Inflammatory macrophage (primary cell): Measurements from ENCODE around the gene EPHA6.
"Not testable (repeated sequence)": the region's sequence is repeated elsewhere in the genome, so short reads cannot be mapped to it uniquely, and the experiment has no call there.

ENCODE experiments used
- DNase-seq, 2 donors: peaks; one replicate each; pipeline ENCODE4 v3.0.0-alpha.2; 2020 to 2022

EPHA6 gene

GRCh38 chr3:97480696-97481289 lies 666.4 kb downstream of the EPHA6 start:
- not testable (repeated sequence) for DNase-seq

DNA sequence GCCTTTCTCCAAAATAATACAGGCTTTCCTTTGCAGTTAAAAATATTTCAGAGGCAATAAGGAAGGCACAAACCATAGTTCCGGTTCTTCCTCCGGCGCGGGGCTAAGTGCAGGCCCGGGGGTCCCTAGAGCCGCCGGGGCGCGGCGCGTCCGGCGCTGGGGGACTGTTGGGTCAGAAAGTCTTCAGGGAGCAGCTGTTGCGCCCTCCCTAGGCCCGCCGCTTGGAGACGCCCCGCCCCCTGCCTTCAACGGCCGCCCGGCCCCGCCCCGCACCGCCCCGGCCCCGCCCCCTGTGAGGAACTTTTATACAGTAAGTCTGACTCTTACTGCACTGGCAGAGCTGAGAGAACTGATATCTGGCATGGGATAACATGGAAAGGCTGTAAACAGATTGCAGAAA lies 667.0 kb downstream of the EPHA6 start:
- DNase-seq, result no peak

GRCh38 chr3:97485206-97485605 lies 670.8 kb downstream of the EPHA6 start:
- DNase-seq, result no peak

DNA sequence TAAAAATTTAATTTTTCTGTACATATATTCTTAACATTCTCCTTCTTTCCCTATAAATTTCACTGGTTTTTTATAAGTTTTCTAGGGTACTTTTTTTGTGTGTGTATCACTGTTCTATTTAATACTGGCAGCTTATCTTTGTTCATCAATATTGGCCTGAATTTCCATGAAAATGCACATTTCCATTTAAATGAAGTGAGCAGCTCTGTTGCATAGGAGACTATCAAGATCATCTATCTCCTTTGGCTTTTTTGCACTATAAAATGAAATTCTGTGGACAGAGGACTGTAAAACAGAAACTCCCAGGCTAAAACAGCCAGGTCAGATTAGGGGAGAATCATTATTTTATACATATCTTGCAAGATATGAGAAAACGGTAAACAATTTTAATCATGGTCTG lies 673.2 kb downstream of the EPHA6 start:
- no peak for DNase-seq

DNA sequence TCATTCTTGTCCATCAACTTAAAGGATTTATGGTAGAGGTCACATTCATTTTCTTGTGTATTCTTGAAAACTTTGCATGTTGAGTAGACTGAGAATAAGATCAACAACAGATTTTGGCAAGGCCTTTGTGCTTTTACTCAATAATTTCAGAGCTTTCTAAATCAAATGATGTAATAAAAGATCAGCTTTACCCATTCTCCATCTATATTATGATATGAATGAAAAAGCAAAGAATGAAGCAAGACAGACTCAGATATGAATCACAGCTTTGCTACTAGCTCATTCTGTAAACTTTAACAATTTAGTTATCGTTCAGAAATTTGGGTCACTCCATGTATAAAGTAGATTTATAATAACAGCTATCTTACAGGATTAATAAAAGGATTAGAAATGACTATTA lies 674.3 kb downstream of the EPHA6 start:
- no peak for DNase-seq

DNA sequence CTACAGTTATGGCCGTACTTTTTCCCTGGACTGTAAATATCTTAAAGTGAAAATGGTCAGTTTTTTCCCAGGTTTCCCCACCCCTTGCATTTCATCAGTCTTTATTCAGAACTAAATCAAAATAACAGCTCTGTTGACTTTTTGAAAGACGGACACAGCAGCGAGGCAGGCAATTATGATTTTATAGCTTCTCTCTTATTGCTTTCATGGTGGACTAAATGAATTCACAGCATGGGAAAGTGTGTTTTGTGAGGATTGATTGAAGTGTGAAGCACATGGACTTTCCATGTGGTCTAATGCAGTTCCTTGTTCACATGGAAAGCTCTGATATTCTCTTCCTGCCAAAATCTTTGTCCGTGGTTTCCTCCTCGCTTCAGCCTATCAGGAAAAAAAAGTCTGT lies 681.5 kb downstream of the EPHA6 start:
- DNase-seq, result no peak

DNA sequence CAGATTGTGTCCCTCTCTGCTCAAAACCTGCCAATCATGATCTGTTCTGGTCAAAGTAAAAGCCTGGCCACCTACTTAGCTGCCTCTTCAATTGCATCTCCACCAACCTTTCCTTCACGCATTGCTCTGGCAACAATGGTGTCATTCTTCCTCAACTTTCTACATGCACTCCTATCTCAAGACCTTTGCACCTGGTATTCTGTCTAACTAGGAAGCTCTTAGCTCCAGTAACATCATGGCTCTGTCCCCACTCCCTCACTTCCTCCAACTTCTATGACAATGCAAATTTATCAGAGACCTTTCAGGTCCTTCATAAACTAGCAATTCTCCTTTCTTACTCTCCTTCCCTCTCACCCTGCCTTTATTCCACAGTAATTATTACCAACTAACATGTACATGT lies 682.7 kb downstream of the EPHA6 start:
- DNase-seq, result no peak

DNA sequence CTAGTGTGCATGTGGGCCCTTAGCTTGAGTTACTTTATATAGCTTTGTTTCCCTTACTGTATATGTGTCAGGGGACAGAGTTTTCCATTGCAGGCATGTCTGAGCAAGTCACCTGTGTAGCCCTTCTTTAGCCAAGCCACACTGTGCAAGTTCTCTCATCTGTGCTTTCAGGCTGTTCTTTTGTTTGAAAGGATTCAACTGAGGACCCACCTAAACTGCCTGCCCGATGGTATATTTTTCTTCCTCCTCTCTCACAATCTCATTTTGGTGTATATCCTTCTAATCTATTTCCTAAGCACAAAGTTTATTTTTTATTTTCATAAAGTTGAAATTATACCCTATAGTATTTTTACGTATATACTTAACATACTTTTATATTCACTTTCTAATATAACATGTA lies 690.1 kb downstream of the EPHA6 start:
- DNase-seq, result no peak

- DNase-seq, result no peak
Observed at GRCh38 chr3:97510795-97511194, 696.4 kb downstream of the EPHA6 start.

DNA sequence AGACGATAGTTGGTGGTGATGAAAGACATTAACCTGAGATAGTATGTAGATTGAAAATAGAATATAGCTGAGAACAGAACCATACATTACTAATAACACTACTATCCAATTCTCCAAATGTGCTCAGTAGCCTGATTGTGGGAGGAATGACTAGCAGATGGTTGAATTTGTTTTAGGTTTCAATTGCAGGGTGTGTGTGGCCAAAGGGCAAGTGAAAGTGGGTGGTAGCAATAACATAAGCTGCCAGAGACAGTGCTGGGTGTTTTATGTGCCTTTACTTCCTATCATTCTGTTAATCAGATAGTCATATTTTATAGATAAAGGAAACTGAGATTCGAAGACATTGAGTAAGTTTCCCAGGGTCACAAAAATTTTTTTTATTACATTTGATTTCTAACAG lies 700.7 kb downstream of the EPHA6 start:
- no peak for DNase-seq

- DNase-seq, result no peak
Observed at GRCh38 chr3:97530691-97531090, 716.3 kb downstream of the EPHA6 start.

DNA sequence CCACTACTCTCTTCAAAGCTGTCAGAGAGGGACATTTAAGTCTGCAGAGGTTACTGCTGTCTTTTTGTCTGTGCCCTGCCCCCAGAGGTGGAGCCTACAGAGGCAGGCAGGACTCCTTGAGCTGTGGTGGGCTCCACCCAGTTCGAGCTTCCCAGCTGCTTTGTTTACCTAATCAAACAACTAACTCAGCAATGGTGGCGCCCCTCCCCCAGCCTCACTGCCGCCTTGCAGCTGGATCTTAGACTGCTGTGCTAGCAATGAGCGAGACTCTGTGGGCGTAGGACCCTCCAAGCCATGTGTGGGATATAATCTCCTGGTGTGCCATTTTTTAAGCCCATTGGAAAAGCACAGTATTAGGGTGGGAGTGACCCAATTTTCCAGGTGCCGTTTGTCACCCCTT lies 733.2 kb downstream of the EPHA6 start:
- DNase-seq, result not testable (repeated sequence)

GRCh38 chr3:97550408-97550807 lies 736.0 kb downstream of the EPHA6 start:
- no peak for DNase-seq

GRCh38 chr3:97552186-97552585 lies 737.8 kb downstream of the EPHA6 start:
- no peak for DNase-seq

DNA sequence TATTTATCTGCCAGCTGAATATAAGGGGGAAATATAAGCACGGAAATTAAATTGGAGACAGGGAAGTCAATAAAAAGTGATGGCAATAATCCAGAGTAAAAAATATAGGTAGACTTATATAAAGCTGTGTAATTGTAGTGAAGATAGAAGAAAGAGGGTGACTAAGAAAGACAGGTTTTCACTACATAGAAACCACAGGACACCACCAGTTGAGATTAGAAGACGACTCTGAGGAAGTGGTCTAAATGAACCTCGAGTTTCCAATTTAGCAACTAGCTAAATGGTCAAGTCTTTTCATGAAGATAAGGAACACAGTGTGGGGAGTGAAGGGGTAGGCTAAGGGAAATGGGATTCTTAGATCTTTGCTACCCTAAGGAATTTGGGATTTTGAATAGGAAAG lies 761.3 kb downstream of the EPHA6 start:
- DNase-seq, result no peak

- no peak for DNase-seq
Observed at GRCh38 chr3:97576221-97576620, 761.8 kb downstream of the EPHA6 start.

DNA sequence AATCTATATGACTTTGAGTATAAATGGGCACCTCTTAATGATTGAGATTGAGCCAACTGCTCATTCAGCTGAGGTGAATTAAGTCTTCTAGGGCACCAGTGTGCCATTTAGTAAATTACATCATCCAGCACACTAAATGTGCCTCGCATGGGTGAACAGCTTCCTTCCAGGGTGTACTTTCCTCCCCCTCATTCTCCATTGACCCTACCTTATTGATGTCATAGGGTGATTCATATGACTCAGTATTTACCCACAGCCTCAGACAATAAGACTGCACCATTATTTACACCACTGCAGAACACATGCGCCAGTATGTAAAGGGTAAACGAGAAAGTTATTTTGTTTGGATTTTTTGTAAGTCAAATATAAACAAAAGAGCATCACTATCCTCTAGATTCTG lies 765.0 kb downstream of the EPHA6 start:
- DNase-seq, result no peak

- no peak for DNase-seq
Observed at GRCh38 chr3:97610626-97611025, 796.2 kb downstream of the EPHA6 start.

GRCh38 chr3:97612632-97613031 lies 798.2 kb downstream of the EPHA6 start:
- DNase-seq, result no peak

DNA sequence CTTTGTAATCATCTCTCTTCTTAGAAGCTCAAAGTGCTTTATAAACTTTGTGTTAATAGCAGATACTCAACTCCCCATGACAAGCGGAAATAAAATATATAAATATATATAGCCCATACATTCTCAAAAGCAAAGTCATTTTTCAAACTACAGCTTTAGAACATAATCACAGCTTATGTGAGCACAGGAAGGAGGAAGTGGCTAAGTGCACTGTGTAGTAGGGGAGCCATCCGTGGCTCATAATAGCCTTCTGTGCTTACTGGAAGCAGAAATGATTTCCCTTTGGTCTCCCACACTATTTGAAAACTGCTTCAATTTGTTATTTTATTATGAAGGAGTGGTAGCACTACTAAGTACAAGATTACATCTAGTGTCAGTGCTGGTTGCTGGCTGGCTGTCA lies 798.7 kb downstream of the EPHA6 start:
- DNase-seq, result no peak

GRCh38 chr3:97620514-97620913 lies 806.1 kb downstream of the EPHA6 start:
- not testable (repeated sequence) for DNase-seq

DNA sequence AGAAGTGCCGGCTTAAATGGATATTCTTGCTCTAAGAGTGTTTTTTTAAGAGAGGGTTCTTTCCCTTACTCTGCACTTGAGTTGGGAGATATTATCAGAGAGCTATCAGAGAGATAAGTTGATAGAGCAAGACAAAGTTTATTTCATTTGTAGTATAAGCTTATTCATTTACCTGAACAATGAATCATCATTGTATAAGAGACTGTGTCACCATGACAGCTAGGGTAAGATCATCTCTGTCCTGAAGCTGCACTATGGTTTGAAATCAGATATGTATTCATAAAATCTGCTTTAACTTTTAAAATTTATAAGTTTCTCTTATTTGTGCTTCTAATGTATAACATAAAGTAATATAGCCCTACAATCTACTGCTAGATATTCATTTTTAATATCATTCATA lies 822.1 kb downstream of the EPHA6 start:
- DNase-seq, result no peak

DNA sequence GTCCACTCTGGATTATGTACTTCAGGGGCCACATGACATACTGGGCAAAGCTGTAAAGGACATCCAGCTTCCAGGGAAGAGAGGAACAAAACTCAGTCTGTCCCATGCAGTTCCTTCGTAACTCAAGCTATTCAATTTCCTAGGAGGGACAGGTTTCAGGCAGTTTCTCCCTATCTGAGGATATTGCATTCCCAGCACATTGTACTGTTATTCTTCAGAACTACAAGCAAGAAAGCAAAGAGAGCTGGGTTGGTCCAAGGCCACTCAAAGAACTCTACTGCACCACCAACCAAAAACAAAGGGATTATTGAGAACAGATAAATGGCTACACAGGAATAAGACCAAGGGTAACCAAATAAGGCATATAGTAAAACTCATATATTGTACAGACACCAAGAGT lies 832.5 kb downstream of the EPHA6 start:
- no peak for DNase-seq

DNA sequence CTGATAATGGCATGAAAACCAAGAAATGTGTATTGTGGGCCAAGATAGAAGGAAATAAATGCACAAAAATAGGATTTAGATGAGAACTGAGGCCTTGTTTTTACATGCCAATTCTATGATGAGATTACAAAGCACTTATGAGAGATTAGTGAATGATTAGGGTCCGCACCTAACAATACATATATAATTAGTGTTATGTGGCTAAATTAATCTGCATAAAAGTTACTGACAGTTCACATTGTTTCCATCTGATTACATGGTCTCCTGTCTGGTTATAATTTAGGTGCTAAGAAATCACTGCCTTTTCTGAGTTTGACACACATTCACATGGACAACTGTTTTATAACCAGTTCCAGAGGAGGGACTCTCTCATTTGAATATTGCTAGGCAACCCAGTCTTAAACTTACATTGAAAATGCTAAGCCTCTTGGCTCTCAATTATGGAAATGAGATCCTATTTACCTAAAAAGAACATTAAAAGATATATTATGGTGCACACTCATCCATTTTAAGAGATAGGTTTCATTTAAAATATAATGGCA lies 833.1 kb downstream of the EPHA6 start:
- DNase-seq, result no peak

DNA sequence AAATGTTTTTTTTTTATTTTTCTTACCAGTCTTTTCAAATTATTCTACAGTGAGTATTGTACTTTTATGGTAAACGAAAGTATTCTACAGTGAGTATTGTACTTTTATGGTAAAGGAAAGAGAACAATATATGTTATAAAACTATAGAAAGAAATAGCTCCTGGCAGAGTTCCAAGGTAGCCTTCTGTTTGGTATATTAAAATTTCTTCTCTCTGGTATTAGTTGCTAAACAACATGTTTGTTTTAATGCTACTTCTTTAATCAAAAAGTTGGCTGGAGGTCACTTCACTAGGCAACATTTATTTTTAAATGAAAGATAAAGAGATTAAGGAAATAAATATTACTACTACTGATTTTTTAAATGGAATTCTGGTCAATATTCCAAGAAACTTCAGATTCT lies 841.6 kb downstream of the EPHA6 start:
- no peak for DNase-seq
